BJ (cell line): ENCODE data around the gene GNG2. TPM values are rescaled to one million over a fixed set of nuclear protein-coding genes. Genes with fewer than 3 reads are reported as not detected.

Experiments
- CTCF ChIA-PET: fragments of 350-600 bp; formaldehyde crosslinking; extraction: SDS; loops from one replicate; lab custom pipeline; 2021; ENCODE audit warnings: antibody characterized with exemption, inconsistent platforms; lab: Yijun Ruan, JAX
- POLR2A ChIA-PET: fragments of 300-600 bp; sonication (Branson Sonifier 250); formaldehyde crosslinking; extraction: SDS; loops from one replicate; lab custom pipeline; 2021; ENCODE audit warnings: antibody characterized with exemption; lab: Charles Lee
- DNase-seq: peaks from one replicate; pipeline ENCODE4 v3.0.0-alpha.2; 2011; ENCODE audit warnings: low read depth
- H3K27me3 ChIP-seq: 2 replicates; pipeline ENCODE4 v1.6.0; 2011; ENCODE audit warnings: low read length; ENCODE audit not compliant: control insufficient read depth, insufficient read depth
- H3K36me3 ChIP-seq: 2 replicates; pipeline ENCODE4 v1.5.1; 2011; ENCODE audit warnings: low read length; ENCODE audit not compliant: control insufficient read depth, insufficient read depth
- H3K4me3 ChIP-seq: 2 replicates; pipeline ENCODE4 v1.5.1; 2011; ENCODE audit warnings: low read depth, mild to moderate bottlenecking, control low read depth, low read length
- polyA plus RNA-seq: library from polyadenylated mRNA; depleted of rRNA; stranded (reverse); fragments of >200 nt; gene quantifications from 2 replicates; pipeline ENCODE4 v1.2.3, GENCODE V29; 2011
- TF ChIP-seq, protein P1 (sequence below): IDR thresholded peaks from 2 replicates; pipeline ENCODE4 v1.5.1; 2011; ENCODE audit warnings: low read depth, mild to moderate bottlenecking, control low read depth, inconsistent platforms, low read length, moderate library complexity; ENCODE audit not compliant: insufficient read depth

Gene GNG2
- polyA plus RNA-seq, 1 experiment = 4.5 TPM

DNA sequence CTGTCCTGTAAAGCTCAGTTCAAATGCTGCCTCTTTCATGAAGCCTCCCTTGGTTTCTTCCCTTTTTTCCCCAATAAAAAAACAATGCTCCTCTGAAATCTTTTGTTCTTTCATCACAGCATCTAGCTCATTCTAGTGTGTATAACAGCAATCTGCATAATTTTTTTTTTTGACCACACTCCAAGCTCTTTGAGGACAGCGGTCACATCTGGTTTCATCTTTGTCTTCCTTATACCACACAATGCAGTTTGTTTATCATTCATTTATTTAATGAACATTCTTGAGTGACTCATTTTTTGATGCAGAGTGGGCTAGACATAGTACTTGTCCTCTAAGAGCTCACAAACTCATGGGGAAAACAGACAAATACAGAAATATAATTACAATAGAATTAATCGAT, 7.3 kb downstream of the GNG2 start:
- POLR2A ChIA-PET = no interaction called here
- Histone ChIP-seq H3K36me3 (no peaks in the 10 kb centered on the region), H3K27me3 (no peaks in the 10 kb centered on the region), H3K4me3 (no peak overlapping the region)
- DNase-seq = no peak
- TF ChIP-seq, protein P1, sequence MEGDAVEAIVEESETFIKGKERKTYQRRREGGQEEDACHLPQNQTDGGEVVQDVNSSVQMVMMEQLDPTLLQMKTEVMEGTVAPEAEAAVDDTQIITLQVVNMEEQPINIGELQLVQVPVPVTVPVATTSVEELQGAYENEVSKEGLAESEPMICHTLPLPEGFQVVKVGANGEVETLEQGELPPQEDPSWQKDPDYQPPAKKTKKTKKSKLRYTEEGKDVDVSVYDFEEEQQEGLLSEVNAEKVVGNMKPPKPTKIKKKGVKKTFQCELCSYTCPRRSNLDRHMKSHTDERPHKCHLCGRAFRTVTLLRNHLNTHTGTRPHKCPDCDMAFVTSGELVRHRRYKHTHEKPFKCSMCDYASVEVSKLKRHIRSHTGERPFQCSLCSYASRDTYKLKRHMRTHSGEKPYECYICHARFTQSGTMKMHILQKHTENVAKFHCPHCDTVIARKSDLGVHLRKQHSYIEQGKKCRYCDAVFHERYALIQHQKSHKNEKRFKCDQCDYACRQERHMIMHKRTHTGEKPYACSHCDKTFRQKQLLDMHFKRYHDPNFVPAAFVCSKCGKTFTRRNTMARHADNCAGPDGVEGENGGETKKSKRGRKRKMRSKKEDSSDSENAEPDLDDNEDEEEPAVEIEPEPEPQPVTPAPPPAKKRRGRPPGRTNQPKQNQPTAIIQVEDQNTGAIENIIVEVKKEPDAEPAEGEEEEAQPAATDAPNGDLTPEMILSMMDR = no peak
- CTCF ChIA-PET = interaction anchor here (0.6 kb wide), 1 partner anchor 83 kb away, joined by 3 read pairs; no protein-coding TSS in a partner anchor

DNA sequence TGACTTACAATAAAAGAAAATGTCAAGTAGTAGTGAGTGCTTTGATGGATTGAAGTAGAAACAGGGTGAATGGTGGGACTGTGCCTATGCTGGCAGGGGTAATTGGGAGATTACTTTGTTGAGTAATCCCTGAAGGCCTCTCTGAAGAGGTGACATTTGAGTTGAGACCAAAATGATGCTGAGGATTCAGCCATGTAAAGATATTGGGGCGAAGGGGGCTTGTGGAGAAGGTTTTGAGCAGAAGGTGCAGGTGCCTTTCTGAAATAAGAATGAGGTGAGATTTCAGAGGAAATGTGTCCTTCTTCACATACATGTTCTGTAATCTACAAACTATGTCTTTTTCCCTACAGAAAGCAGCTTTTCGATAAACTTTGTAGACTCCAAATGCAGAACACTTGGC, 8.0 kb downstream of the GNG2 start:
- DNase-seq = no peak
- ChIA-PET CTCF (interaction anchor here (1.0 to 2.5 kb wide), 2 partner anchors 26 to 111 kb away, joined by 3 to 8 read pairs; no protein-coding TSS in a partner anchor), POLR2A (no interaction called here)
- TF ChIP-seq, protein P1 = no peak
- Histone ChIP-seq H3K36me3 (no peaks in the 10 kb centered on the region), H3K4me3 (no peak overlapping the region), H3K27me3 (no peaks in the 10 kb centered on the region)

DNA sequence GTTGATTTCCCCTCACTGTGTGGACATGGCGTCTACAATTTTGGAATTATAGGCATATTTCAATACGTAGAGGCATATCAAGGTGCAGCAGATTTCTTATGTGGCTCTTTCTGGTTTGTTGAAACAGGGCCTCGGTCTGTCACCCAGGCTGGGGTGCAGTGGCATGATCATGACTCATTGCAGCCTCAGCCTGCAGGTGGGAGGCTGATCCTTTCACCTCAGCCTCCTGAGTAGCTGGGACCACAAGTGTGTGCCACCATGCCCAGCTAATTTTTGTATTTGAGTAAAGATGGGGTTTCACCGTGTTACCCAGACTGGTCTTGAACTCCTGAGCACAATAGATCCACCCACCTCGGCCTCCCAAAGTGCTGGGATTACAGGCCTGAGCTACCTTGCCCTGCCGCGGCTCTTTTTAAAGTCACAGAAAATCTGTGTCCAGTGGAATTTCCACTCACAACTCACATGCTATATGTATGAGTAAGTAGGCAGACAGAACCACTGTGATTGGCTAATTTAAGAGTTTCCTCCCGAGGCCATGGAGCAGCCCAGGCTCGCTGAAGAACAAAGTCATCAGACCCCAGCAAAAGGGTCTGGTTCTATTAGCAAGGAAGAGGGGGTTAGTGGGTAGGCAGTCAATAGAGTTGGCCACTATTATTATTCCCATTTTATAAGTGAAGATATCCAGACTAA, 9.1 kb downstream of the GNG2 start:
- DNase-seq = no peak
- TF ChIP-seq, protein P1 = no peak
- Histone ChIP-seq H3K27me3 (no peaks in the 10 kb centered on the region), H3K36me3 (no peaks in the 10 kb centered on the region), H3K4me3 (no peak overlapping the region)
- CTCF ChIA-PET = interaction anchor here (1.0 to 2.5 kb wide), 2 partner anchors 25 to 110 kb away, joined by 3 to 8 read pairs; no protein-coding TSS in a partner anchor
- POLR2A ChIA-PET = no interaction called here

DNA sequence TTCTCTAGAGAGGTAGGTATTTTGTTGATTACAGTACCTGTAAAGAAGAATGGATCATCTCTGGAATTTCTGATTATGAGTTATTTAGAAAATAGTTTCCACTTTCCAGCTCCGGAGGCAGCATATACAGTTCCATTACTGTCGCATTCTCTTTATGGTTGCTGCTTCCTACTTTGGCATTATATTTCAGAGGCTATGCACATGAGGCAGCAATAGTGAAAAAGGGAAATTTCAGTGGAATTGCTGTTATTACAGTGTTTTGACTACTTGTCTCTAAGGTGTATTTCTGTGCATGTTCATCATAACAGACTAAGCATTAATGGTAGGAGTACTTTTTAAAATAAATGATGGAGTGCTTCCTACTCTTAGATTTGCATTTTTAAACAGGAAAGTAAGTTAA, 10.2 kb downstream of the GNG2 start:
- DNase-seq = no peak
- TF ChIP-seq, protein P1 = no peak
- H3K36me3 ChIP-seq = no peaks in the 10 kb centered on the region
- H3K27me3 ChIP-seq = no peaks in the 10 kb centered on the region
- CTCF ChIA-PET = interaction anchor here (1.1 to 2.5 kb wide), 2 partner anchors 79 to 109 kb away, joined by 4 to 8 read pairs; no protein-coding TSS in a partner anchor
- POLR2A ChIA-PET = no interaction called here
- no peak overlapping the region for H3K4me3 ChIP-seq

DNA sequence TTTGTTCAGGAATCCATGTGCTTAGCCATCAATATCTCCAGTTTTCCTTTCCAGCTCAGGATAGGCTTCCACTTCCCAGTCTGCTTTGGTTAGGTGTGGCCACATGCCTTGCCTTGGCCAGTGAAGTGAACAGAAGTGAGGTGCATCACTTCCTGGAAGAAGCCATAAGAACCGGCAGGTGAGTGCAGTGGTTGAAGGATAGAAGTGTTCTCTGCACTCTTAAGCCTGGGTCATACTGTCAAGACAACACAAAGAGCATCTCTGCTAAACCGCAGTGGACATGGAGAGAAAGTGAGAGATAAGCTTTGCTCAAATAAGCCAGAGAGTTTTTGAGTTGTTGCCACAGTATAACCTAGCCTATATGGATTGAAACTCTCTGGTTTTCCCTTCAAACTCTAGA, 11.4 kb downstream of the GNG2 start:
- TF ChIP-seq, protein P1 = no peak
- no peaks in the 10 kb centered on the region for H3K27me3 ChIP-seq
- H3K36me3 ChIP-seq = no peaks in the 10 kb centered on the region
- POLR2A ChIA-PET = no interaction called here
- CTCF ChIA-PET = no interaction called here
- no peak overlapping the region for H3K4me3 ChIP-seq
- no peak for DNase-seq
